CD4-positive, alpha-beta T cell treated with Interleukin-4 for 1 hour (primary cell): ENCODE results near the gene KRTAP12-2.

Experiments used
- DNase-seq, 2 donors: peaks; one replicate each; pipeline ENCODE4 v3.0.0-alpha.2; 2020 to 2022

KRTAP12-2 gene

GRCh38 chr21:44666401-44667320, at the start of gene KRTAP12-2:
Gene KRTAP12-2, minus strand, starts transcription at chr21:44666927. Its CDS starts 41 bp downstream, at chr21:44666886.
- no peak for DNase-seq

- DNase-seq: no peak
Observed at GRCh38 chr21:44714905-44715304, 48.2 kb upstream of the KRTAP12-2 start.

- no peak for DNase-seq
Observed at GRCh38 chr21:44713846-44714245, 47.1 kb upstream of the KRTAP12-2 start.

DNA sequence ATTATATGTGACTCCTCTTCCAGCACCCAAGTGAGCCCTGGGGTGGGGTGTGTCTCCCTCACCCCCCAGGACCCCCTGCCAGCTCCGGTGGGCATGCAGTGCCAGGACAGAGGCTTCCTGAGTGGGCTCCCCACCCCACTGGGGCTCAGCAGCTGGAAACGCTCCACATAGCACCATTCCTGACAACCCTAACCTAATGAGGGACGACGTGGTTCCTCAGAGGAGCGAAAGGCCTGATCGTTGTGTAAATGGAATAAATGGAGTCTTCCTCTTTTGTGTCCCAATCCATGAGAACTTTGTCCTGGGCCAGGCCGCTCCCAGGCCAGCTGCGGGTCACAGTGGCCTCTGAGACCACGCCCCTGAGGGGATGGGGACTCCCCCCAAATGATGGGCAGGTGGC, 46.4 kb upstream of the KRTAP12-2 start:
- DNase-seq: no peak

DNA sequence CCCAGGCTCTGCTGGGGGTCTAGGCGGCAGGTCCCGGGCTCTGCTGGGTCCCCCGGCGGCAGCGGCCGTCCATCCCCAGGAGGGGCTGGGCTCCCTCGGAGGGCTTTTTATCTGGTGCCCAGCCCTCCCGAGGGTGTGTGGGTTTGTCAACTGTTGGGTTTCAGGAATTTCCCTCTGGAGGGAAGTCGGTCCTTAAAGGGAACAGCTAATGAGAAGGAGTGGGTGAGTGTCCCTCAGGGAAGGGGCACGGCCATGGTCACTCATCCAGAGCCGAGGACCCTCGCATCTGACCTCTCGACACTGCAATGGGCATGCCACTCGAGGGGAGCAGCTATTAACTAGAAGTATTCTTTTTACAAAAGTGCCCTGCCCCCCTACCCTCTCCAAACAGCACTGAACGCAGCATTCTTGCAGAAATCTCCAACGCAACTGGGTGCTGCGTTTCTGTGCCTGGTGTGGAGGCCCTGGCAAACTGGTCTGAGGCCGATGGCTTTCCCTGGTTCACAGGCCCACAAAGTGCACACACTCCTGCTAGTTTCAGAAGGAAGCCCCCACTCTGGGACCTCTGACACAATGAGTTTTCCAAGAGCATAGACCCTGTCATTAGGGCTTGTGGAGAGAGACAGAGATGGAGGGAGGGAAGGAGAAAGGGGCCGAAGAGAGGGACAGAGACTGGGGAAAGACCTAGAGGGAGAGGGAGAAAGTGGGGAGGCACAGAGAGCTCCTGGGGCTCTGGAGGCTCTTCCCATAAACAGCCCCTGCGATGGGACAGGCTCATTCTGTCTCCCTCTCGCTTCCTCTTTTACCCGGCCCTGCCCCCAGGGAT, 45.7 kb upstream of the KRTAP12-2 start:
- peak in 1 of 2 donors; percentile 2 for DNase-seq

- peak in 1 of 2 donors; percentile 10 for DNase-seq
Observed at GRCh38 chr21:44711327-44712202, 44.8 kb upstream of the KRTAP12-2 start, which contains the start of gene TSPEAR. Gene TSPEAR, minus strand, starts transcription at chr21:44711572. Its CDS starts 58 bp downstream, at chr21:44711514.

GRCh38 chr21:44710756-44711326, 44.1 kb upstream of the KRTAP12-2 start:
- peak in 1 of 2 donors; percentile 1 for DNase-seq

DNA sequence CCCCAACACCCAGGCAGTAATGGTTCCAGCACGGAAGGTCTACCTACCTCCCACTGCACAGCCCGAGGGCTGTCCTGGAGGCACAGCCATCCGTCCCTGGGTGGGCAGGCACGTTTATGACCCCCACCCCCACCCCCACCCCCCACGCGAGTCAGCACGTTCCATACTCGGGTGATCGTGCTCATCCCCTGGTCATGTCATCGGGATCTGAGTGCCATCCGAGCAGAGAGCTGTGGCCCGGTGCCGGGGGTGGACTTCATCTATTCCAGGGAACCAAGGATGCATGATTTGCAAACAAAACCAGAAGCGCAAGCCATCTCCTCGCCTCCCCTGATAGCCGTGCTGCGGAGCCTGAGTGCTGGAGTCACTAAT, 43.6 kb upstream of the KRTAP12-2 start:
- DNase-seq: peak in 1 of 2 donors; percentile 9

GRCh38 chr21:44709426-44710293, 42.9 kb upstream of the KRTAP12-2 start:
- peak; percentile 11 to 18 for DNase-seq

GRCh38 chr21:44708866-44709425, 42.2 kb upstream of the KRTAP12-2 start:
- DNase-seq: peak in 1 of 2 donors; percentile 9

DNA sequence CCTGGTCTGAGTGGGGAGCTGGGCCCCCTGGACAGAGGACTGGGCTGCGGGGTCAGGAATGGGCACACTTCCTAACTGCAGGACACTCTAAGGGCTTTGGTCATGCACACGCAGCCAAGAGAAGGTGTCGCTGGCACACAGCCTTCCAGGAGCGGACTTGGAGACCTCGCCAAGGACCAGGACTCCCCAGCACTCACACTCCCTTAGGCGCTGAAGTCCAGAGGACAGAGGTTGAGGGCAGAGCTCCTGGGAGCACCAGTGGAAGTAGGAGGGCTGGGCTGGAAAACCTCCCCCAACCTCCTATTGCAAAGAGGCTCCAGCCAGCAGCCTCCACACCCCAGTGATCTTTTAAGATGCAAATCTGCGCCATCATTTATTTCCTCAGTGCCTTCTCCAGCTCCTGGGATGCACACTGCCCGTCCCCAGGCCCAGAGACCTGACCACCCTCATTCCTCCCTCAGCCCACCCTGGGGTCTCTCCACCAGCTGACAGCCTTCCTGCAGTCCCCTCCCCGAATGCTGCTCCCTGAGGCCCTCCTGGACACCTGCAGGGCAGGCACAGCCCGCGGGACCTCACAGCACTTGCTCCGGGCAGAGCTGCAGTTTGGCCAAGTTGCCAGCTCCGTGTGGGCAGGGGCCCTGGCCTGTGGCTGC, 41.6 kb upstream of the KRTAP12-2 start:
- DNase-seq: peak in 1 of 2 donors; percentile 9

GRCh38 chr21:44706706-44707581, 40.2 kb upstream of the KRTAP12-2 start:
- no peak for DNase-seq

GRCh38 chr21:44706026-44706705, 39.4 kb upstream of the KRTAP12-2 start:
- no peak for DNase-seq

GRCh38 chr21:44704636-44705001, 37.9 kb upstream of the KRTAP12-2 start:
- DNase-seq: no peak

DNA sequence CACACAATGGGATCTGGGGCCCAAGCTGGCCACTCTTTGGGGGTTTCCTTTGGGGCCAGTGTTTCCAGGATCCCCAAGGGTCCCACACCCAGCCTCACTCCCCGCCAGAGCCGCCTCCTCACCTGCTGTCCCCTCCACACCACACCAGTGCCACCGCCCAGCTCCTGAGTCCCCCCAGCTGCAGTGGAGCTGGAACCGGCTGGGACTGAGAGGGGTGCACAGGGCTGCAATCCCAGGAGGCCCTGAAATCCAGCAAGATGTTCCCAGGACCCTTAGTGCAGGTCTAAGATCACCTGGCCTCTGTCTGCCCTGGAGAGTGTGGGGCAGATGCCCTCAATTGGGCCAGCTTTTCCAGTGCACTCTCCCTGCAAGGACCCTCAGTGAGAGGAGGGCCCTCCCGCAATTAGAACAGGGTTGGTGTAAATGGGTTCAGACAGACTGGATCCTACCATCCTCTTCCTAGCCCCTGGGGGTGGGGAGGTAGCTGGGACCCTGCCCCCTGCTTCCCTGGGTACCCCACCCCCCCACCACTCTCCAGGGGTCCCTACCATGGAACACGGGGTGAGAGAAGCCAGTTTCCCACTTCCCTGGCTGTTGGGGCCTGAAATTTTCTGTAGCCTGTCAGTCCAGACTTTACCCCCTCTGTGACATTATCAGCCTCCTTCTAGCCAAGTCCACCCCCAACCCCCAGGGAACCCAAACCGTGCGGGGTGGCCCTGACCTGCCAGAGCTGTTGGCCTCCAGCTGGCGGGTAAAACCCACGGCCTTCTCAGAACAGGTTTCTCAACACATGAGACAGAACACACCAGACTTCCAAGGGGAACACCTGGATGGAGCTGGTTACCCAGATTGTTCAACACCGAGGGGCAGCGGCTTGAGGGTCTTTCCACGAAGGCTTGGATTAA, 37.3 kb upstream of the KRTAP12-2 start:
- no peak for DNase-seq

- no peak for DNase-seq
Observed at GRCh38 chr21:44702973-44703730, 36.4 kb upstream of the KRTAP12-2 start.
